Activated CD4-positive, alpha-beta T cell treated with anti-CD3 and anti-CD28 coated beads for 48 hours (primary cell): ENCODE data around the gene LRRC37A3.
"Not testable (repeated sequence)": the region's sequence is repeated elsewhere in the genome, so short reads cannot be mapped to it uniquely, and the experiment has no call there.

Experiments
- DNase-seq: peaks from one replicate; pipeline ENCODE4 v3.0.0-alpha.2; 2020

Gene LRRC37A3

GRCh38 chr17:64925244-64925643 is 6.0 kb upstream of the LRRC37A3 start:
- not testable (repeated sequence) for DNase-seq

GRCh38 chr17:64923051-64923568 is 3.8 kb upstream of the LRRC37A3 start:
- not testable (repeated sequence) for DNase-seq

GRCh38 chr17:64920419-64921172 is 1.3 kb upstream of the LRRC37A3 start:
- DNase-seq = no peak

GRCh38 chr17:64920026-64920418 is 744 bp upstream of the LRRC37A3 start:
- no peak for DNase-seq

- DNase-seq = peak; percentile 54
Observed at GRCh38 chr17:64918842-64919288, 413 bp downstream of the LRRC37A3 start.

- DNase-seq = not testable (repeated sequence)
Observed at GRCh38 chr17:64917540-64917939, 1.7 kb downstream of the LRRC37A3 start.

- DNase-seq = not testable (repeated sequence)
Observed at GRCh38 chr17:64915244-64915643, 4.0 kb downstream of the LRRC37A3 start.

- not testable (repeated sequence) for DNase-seq
Observed at GRCh38 chr17:64910191-64910514, 9.1 kb downstream of the LRRC37A3 start.

- not testable (repeated sequence) for DNase-seq
Observed at GRCh38 chr17:64909511-64910190, 9.6 kb downstream of the LRRC37A3 start.

GRCh38 chr17:64904069-64904468 is 15.2 kb downstream of the LRRC37A3 start:
- DNase-seq = not testable (repeated sequence)

- not testable (repeated sequence) for DNase-seq
Observed at GRCh38 chr17:64897136-64897535, 22.1 kb downstream of the LRRC37A3 start.

GRCh38 chr17:64874210-64874609 is 45.1 kb downstream of the LRRC37A3 start:
- DNase-seq = not testable (repeated sequence)

- DNase-seq = peak; percentile 88
Observed at GRCh38 chr17:64847504-64848466, 71.5 kb downstream of the LRRC37A3 start.

- not testable (repeated sequence) for DNase-seq
Observed at GRCh38 chr17:64846892-64847291, 72.4 kb downstream of the LRRC37A3 start.

GRCh38 chr17:64843918-64844317 is 75.4 kb downstream of the LRRC37A3 start:
- not testable (repeated sequence) for DNase-seq

- not testable (repeated sequence) for DNase-seq
Observed at GRCh38 chr17:64842900-64843299, 76.4 kb downstream of the LRRC37A3 start.

- not testable (repeated sequence) for DNase-seq
Observed at GRCh38 chr17:64840960-64841359, 78.3 kb downstream of the LRRC37A3 start.

- DNase-seq = not testable (repeated sequence)
Observed at GRCh38 chr17:64838513-64838912, 80.8 kb downstream of the LRRC37A3 start.

GRCh38 chr17:64837018-64837761 is 82.1 kb downstream of the LRRC37A3 start:
- peak; percentile 90 for DNase-seq

GRCh38 chr17:64836623-64837017 is 82.7 kb downstream of the LRRC37A3 start:
- peak; percentile 44 for DNase-seq

- DNase-seq = not testable (repeated sequence)
Observed at GRCh38 chr17:64834060-64834459, 85.2 kb downstream of the LRRC37A3 start.

- not testable (repeated sequence) for DNase-seq
Observed at GRCh38 chr17:64830631-64831040, 88.6 kb downstream of the LRRC37A3 start.
